NCI-H2196 (cell line): ENCODE results near the gene PHF14.

Experiments used
- DNase-seq: peaks from one replicate; lab custom pipeline; 2025; ENCODE audit not compliant: unreplicated experiment; lab: John Stamatoyannopoulos, UW

PHF14 gene

GRCh38 chr7:11168650-11169170, 195.0 kb downstream of the PHF14 start:
- DNase-seq = no peak

DNA sequence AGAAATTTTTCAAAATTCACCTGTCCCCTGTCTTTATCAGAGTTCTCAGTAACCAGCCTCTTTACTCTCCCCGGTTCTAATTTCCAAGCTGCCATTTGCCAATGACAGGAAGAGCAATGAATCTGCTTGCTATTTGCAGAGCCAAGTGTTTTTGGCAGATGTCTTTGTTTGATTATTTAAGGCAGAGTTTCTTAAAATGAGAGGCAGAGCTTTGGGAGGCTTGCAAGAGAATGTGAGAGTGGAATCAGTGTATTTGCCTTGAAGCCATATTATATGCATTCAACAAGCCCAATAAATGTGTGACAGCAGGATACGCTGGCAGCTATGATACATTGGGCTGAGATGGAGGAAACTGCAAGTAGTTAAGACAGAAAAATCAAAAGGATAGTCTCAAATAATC, 196.5 kb downstream of the PHF14 start:
- DNase-seq = peak; percentile 56

DNA sequence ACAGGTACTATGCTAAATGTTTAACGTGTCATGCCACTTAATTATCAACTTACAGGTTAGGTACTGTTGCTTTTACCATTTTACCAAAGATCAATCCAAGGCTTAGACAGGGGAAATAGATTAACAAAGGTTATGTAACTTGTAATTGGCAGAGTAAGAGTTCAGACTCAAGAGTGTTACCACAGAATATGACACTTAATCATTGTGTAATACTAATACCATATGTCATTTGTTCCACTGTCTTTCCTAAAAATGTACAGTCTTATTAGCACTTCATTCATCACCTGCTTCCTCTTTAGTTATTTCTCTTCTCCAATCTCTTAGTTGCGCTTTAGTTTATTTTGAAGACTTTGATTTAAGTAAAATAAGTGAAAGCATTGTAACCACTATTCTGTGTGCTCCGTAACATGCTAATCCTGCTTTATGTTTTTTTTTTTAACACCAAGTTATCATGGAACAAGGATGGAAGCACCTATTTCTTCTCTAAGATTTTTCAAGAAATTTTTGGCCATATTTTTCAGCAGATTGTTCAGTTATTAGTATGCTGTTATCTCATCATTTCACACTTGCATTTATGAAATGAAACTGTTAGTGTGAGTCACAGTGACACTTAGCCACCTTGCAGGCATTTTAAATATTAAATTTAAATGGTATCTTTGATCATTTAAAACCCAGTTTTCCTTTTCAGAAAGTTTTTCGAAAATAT, 197.3 kb downstream of the PHF14 start:
- no peak for DNase-seq

GRCh38 chr7:11171569-11172192, 198.0 kb downstream of the PHF14 start:
- no peak for DNase-seq

DNA sequence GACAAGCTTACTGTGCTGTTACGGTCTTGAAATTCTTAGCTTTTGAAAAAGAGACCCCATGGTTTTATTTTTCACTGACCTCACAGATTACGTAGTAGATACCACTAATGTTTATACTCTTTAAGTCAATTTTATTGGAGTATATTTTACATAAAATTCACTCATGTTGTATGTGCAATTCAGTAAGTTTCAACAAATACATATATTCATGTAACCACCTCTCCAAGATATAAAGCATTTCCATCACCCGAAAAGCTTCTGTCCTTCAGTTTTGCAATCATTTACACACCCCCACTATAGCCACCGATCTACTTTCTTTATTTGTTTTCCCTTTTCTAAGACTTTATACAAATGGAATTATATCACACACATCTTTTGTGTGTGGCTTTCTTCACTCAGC, 199.2 kb downstream of the PHF14 start:
- DNase-seq = no peak

DNA sequence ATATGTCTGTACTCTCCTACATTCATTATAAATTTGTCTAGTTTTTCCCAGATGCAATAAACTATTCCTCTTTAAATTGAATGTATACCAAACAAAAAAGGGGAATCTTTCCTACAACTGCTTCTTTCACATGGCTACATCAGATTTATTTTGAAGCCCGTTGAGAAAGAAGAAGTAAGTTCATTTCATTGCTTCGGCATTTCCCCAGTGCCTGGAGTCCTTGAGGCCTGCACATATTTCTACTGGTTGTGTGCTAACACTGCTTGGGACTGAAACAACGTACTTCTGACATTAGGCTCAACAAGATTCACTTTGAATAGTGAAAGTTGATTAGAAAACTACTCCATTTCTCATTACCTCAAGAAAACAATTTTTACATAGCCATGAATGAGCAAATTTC, 201.7 kb downstream of the PHF14 start:
- DNase-seq = no peak

- no peak for DNase-seq
Observed at GRCh38 chr7:11175887-11176286, 202.2 kb downstream of the PHF14 start.

GRCh38 chr7:11176985-11177555, 203.4 kb downstream of the PHF14 start:
- DNase-seq = no peak

GRCh38 chr7:11177793-11178192, 204.1 kb downstream of the PHF14 start:
- DNase-seq = no peak

DNA sequence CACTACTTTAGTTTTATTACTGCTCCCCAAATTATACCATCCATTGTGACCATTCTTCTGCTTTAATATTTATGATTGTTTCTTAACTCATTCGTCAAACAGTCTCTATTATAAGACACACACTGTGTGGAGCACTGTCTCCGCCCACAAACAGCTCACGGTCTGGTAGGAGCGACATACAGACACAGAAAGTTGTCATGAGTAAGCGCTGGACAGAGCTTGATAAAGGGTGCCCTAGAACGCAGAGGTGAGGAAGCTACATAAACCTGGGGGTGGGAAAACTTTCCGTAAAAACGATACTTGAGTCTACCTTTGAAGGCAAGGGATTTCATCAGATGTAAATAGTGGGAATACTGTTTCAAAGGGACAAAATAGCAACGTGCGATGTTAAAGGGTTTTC, 207.9 kb downstream of the PHF14 start:
- DNase-seq = no peak

GRCh38 chr7:11182736-11183135, 209.1 kb downstream of the PHF14 start:
- no peak for DNase-seq

DNA sequence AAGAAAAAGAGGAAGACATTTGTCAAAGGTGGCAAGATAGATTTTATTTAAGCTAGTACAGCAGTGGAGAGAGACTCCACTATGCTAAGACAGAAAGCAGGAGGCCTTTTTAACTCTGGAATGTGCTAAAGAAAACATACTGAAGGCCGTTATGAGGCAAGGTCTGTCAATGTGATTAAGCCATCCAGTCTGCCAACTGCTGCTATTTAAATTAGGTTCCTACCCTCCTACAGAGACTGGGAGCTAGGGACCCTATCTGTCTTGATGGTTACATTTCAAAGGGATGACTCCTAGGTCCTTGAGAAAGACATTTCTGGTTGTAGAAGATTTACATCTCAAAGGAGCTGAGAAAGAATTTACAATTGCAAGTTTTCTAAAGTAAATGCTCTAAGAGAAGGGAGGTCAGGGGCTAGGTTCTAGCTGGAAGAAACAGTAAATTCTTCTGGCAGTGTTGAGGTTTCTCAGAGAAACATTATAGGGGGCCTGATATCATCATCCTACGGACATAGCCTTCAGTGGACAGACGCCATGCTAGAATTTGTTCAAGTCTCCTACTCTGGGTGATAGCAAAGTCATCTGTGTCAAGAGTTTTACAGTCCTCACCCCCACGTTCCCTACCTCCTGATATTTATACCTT, 211.6 kb downstream of the PHF14 start:
- no peak for DNase-seq

DNA sequence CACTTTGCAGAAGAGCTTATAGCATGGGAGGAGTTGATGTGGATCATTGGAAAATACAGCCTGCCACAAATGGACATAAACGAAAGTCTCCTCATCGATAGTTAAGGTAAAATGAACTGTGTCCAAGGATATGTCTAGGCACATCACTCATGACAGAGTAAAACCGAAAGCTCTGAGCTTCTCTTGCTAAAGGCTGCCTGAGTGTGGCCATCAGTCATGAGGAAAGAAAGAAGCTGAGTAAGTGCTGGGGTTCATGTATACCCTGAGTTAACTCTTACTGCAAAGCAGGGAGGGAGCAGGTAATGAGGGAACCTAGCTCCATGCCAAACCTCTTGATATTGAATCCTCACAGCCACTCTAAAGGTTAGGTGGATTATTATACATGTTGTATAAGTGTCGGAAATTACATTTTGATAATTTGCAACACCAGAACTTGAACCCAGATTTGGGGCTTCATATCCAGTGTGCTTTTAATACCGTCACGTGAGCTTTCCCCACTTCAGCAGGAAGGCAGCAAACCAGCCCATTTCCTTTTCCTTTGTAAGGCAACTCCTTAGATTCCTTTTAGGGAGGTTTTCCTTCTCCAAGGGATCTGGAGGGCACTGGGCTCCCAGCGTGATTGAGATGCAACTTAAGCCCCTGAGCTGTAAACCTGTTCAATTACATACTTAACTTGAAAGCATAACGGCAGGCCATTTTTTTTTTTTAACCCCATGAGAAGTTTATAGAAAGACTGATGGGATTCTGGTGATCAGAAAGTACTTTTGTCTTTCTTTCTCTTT, 215.0 kb downstream of the PHF14 start:
- DNase-seq = no peak

DNA sequence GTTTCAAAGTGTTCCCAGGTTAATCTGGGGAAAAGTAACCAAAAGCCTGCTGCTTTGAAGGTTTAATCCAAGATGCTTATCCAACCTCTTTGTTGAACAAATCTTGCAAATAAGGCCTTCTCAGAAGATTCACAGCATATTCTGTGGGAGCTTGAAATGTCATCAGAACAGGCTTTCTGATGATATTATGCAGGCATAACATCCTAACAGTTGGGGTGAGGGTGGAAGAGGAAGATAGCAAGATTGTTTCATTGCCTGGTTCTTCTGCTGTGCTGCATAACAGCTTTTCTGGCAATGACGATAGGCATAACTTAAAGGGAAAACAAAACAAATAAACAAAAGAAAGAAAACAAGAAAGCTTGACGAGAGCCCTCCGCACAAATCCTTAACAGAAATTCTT, 217.4 kb downstream of the PHF14 start:
- DNase-seq = no peak

DNA sequence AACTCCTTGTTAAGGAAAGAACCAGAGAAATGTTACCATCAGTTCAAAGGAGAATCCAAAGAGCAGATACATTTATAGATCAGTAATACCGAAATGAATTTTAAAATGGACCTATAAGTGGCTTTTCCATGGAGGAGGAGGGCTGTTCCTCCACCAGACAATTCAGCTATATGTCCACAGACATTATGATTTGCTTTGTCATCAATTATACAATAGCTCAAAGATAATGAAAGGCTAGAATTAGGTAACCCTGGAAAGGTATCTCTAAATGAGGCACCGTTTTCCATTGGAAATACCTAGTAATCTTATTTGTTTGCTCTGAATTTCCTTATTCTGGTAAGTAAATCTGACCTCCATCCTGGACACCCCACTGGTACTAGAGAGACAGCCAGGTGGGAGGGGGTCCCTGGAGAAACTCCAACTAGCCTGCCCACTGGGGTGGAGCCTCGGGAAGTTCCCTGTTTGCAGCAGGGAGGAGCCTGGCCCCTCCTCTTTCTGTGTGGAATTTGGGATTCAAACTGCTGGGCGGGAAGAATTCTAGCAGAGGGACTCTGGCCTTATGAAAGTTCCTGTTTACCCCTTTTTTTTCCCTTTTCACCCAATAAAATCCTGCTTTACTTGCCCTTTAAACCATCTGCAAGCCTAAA, 218.0 kb downstream of the PHF14 start:
- DNase-seq = no peak

DNA sequence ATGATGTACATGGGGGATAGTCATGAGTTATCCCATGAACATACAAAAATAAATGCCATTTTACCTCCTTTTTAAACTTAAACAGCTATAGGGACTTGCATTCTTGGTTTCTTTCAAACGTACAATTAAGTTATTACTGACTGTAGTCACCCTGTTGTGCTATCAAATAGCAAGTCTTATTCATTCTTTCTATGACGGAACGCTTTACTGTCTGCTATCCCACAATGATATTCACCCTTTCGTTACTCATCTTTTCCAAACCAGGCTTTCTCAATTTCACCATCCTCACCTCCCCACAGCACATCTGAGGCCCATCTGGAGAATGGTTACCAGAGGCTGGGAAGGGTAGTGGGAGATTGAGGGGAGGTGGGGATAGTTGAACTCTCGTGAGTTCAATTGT, 218.8 kb downstream of the PHF14 start:
- DNase-seq = no peak

DNA sequence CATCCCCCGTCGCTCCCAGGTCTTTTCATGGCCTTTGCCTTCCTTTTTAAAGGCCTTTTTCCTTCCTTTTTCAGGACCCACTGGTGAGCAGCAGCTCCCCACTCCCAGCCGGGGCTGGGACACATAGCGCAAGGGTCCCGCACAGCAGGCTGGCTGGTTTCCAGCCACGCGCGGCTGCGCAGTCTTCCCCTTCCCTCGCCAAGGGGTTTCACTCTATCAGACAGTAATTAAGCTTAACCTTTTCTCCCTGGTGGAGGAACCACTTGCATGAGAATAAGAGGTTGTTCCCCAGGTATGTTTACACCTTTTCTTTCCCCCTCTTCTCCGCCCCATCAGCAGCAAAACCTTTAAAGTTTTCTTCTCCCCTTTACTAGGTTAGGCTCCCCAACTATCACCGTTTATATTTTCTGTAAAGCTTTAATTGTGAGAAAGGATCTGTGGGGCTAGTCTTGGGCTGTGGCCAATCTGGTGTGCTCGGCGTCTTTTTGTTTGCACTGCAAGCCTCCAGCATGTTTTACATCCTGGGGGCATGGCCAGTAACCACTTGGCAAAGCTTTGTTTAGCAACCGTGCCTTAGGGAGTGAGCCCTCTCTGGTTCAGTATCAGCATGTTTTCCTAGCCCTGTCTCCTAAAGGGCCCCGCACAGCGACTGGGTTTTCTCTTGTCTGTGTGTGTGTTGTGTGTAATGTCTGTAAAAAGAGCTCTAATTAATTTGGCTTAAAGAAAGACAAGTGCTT, 219.6 kb downstream of the PHF14 start:
- peak; percentile 64 for DNase-seq

GRCh38 chr7:11193888-11194287, 220.2 kb downstream of the PHF14 start:
- no peak for DNase-seq

- no peak for DNase-seq
Observed at GRCh38 chr7:11194492-11194891, 220.8 kb downstream of the PHF14 start.

GRCh38 chr7:11195502-11195901, 221.8 kb downstream of the PHF14 start:
- no peak for DNase-seq
